Activated CD4-positive, CD25-positive, alpha-beta regulatory T cell treated with anti-CD3 and anti-CD28 coated beads, Interleukin-2, amount 50 U/mL, for 24 hours (primary cell): ENCODE data around the gene ALAS1.

Source experiments
- ATAC-seq, 2 donors: fragments of 150-1000 bp; cut with Tn5 transposase; one replicate each; pipeline ENCODE4 v1.10.0; 2021; ENCODE audit warnings: mild to moderate bottlenecking in 1 of 2, moderate library complexity in 1 of 2

The ALAS1 gene

DNA sequence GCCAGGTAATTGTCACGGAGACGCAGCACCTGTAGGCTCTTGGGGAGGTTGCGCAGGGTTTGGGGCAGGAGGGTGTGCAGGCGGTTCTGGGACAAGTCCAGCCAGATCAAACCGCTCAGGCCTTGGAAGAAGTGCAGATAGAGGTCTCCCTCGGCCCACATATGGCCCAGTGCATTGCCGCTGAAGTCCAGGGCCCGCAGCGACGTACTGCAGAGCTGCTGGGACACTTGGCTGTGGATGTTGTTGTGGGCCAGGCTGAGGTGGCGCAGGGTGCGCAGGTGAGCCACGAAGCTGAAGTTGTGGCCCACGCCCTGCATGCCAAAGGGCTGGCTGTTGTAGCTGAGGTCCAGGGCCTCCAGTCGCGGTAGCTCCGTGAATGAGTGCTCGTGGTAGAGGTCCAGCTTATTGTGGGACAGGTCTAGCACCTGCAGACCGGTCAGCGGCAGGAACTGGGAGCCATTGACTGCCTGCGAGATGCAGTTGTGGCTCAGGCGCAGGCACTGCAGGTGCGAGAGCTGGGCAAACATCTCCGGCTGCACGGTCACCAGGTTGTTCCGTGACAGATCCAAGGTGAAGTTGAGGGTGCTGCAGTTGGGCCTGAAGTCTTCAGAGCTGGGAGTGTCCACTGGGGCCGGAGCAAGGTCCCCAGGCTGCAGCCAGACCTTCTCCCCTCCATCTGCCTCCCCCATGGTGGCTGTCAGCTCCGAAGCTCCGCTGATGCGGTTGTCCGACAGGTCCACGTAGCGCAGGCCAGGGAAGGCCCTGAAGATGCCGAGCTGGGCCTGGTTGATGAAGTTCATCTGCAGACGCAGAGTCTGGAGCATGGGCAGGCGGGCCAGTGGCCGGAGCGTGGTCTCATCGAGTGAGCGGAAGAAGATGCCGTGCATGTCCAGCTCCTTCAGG lies 24.6 kb downstream of the ALAS1 start:
- ATAC-seq, result no peak

- no peak for ATAC-seq
These were observed 25.8 kb downstream of the ALAS1 start for GRCh38 chr3:52223449-52224408.

GRCh38 chr3:52225452-52226228 lies 27.7 kb downstream of the ALAS1 start, which contains the start of gene TLR9:
TLR9 (minus strand) TSS chr3:52225645; CDS start chr3:52225529, 116 bp downstream.
- peak; percentile 54 to 60 for ATAC-seq

GRCh38 chr3:52226229-52226817 lies 28.4 kb downstream of the ALAS1 start:
- no peak for ATAC-seq

DNA sequence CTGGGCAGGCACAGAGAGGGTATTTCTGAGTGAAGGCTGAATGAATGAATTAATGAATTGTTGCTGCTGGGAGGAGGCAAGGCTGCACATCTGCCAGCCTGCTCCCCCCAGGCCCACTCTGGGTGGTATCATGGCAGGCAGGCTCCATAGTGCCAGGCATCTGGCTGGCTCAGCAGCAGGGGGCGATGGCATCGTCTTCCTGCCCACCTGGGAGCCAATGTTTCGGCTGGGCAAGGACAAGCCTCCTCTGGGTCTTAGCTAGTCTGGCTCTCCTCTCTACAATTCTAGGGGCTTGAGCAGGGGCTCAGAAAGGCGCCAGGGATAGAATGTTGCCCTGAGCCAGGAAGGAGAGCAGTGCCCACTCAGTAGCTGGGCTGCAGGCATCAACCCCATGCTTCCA lies 29.2 kb downstream of the ALAS1 start:
- no peak for ATAC-seq

- no peak for ATAC-seq
These were observed 29.8 kb downstream of the ALAS1 start for GRCh38 chr3:52227766-52228165.

GRCh38 chr3:52228266-52228665 lies 30.3 kb downstream of the ALAS1 start:
- ATAC-seq, result no peak

DNA sequence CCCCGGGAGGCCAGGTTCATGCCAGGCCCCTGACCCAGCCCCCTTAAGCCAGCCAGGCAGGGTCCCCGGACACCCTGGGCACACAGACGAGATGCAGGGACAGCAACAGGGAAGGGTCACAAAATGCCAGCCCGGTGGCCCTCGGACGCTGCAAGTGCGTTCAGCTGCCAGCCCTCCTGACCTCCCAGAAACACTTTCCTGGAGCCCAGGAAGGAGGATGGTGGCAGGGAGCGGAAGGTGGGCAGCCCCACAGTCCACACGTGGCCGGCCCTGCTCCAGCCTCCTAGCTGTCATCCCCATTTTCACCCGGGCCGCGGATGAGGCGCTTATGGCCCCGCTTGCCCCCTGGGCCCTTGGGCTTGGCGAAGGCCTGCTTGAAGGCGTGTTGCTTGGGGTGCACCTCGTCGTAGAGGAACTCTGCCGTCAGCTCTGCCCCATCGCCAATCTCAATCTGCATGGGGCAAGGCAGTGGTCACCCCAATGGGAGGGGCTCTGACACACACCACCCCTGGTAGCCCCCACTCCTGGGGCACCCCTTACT lies 30.9 kb downstream of the ALAS1 start:
- ATAC-seq, result no peak

GRCh38 chr3:52229656-52230055 lies 31.7 kb downstream of the ALAS1 start:
- no peak for ATAC-seq

GRCh38 chr3:52230461-52230860 lies 32.5 kb downstream of the ALAS1 start:
- no peak for ATAC-seq

DNA sequence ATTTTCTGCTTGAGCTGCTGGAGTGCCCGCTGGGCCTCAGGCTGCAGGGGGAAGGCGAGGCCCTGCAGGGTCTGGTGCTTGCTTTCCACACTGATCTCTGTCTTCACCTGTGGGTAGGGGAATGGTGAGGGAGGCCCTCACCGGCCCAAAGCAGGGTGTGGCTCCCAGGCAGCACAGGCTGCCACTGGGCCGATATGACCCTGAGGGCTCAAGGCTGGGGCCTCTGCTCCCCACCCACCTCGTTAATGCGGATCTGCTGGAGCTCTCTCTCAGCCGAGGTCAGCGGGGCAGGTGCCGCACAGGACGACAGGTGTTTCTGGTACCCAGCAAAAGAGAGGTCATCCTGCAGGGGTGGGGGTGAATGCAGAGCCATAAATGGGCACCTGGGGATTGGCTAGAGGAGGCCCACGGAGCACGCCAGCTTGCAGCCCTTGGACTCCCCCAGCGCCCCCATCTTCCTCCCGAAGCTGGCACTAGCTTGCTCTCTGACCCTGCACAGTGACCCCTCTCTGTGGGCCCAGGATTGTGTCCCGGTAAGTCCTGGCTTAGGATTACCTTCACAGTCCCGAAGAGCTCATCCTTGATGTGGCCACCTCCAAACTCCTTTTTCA lies 33.0 kb downstream of the ALAS1 start:
- no peak for ATAC-seq

- ATAC-seq, result peak; percentile 86 to 89
These were observed 33.7 kb downstream of the ALAS1 start for GRCh38 chr3:52231502-52232278.

GRCh38 chr3:52232279-52233107 lies 34.5 kb downstream of the ALAS1 start:
- ATAC-seq, result no peak

GRCh38 chr3:52233108-52233591 lies 35.2 kb downstream of the ALAS1 start:
- ATAC-seq, result no peak

DNA sequence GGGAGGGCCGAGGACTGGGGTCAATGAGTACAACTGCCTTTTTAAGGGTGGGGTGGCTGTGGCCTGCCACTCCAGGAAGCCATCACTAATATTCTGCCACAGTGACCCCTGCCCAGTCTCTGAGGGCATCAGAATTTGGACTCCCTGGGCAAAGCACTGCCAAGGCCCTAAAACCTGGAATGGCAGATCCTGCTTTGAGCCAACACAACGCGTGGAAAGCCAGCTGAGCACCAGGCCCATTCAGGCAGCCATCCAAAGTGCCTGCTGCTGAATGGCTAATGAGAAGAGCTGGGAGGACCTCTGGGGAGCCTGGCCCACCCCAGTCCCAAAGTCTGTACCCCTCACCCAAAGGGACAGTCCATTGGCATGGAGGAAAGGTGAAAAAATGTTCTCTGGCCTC lies 36.0 kb downstream of the ALAS1 start:
- ATAC-seq, result no peak

GRCh38 chr3:52234516-52235447 lies 36.8 kb downstream of the ALAS1 start:
- no peak for ATAC-seq

GRCh38 chr3:52236424-52236886 lies 38.5 kb downstream of the ALAS1 start:
- ATAC-seq, result no peak

DNA sequence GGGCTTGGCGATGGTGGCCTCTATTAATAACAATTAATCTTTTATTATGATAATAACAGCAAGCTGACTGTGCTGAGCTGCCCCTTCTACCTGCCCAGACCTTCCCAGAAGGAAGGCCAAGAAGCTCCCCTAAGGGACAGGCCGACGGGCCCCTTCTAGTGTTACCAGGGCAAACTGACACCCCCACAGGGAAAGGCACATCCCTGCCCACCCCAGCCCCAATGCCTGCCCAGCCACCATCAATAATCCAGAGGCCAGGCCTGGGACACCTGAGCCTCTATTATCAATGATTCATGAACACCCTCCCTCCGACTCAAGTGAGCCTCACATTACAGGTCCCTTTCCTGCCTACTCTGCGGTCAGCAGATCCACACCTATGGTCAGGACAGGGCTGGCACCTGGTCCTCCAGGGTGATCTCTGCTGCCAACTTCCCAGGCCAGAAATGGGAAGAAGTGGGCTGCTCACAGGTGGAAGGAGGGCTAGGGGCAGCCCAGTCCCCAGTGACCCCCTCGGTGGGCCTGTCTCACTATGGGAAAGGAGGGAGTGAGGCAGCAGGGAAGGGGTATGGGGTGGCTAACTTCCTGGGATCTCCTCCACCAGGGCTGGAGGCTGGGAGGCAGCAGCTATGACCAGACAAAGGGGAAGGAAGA lies 39.2 kb downstream of the ALAS1 start:
- ATAC-seq, result no peak
